ENCODE measurements around the gene OPN1MW. TPM values are rescaled to one million over a fixed set of nuclear protein-coding genes. Genes with fewer than 3 reads are reported as not detected.
"Not testable (repeated sequence)": the region's sequence is repeated elsewhere in the genome, so short reads cannot be mapped to it uniquely, and the experiment has no call there.

Gene OPN1MW
- polyA plus RNA-seq, 1 donor from 2014 or later = not detected

DNA sequence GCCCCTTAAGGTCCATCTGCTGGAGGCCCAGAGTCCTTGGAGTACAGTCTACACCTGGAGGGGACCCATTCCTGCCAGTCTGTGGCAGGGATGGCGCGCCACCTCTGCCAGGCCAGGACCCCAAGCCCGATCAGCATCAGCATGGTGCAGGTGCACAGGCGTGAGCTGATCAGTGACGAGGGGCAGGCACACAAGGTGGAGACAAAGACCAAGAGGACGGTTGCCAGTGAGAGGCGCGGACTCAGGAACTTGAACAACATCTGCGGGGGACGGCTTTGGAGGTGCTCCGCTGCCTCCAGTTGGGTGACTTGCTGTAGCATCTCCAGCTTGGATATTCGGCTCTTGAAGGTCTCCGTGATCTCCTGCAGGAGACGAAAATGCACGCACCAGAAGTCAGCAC, 14.1 kb downstream of the OPN1MW start:
- not testable (repeated sequence) for H2AFZ ChIP-seq (ENCODE audit: low read depth, low read length); H3K27me3 ChIP-seq (ENCODE audit: insufficient read depth, low read depth, low read length); H3K9me3 ChIP-seq (ENCODE audit: low read length); H3K4me3 ChIP-seq (ENCODE audit: low read length); H3K27ac ChIP-seq (ENCODE audit: low read length); H3K36me3 ChIP-seq (ENCODE audit: insufficient read depth, low read length); H3K79me2 ChIP-seq (replicated peaks; ENCODE audit: insufficient read depth, low read length); H3K9ac ChIP-seq (ENCODE audit: low read length); H4K20me1 ChIP-seq (ENCODE audit: insufficient read depth); H3F3A ChIP-seq (ENCODE audit: insufficient read depth, low read length, poor library complexity, severe bottlenecking); H3K9me2 ChIP-seq (ENCODE audit: insufficient read depth, low read length); H3K4me2 ChIP-seq (ENCODE audit: low read length)

DNA sequence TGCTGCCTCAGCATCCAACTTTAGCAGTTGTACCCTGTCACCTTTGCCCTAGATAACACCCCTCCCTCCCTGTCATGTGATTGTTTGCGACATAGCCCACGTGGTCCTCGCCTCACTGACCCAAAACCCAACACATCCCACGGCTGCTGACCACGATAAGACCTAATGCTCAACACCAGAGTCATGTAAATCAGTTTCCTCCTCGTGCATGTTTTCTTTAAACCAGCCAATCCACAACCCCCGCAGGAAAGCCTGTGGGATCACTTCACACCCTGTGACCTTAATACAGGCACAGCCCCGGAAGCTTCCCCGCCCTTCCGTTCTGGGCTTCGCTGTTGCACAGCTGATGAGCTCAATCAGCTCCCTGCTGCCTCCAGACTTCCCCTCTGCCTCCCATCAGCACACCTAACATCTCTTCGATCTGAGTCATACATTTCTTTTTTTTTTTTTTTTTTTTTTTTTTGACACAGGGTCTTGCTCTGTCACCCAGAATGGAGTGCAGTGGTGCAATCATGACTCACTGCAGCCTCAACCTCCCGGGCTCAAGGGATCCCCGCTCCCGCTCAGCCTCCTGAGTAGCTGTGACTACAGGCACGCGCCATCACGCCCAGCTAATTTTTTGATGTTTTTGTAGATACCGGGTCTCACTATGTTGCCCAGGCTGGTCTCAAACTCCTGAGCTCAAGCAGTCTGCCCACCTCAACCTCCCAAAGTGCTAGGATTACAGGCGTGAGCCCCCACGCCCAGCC, 27.4 kb downstream of the OPN1MW start:
- H4K20me1 ChIP-seq (ENCODE audit: insufficient read depth); H3F3A ChIP-seq (ENCODE audit: insufficient read depth, low read length, poor library complexity, severe bottlenecking); H3K9me3 ChIP-seq (ENCODE audit: low read length); H3K27ac ChIP-seq (ENCODE audit: low read length); H3K27me3 ChIP-seq (ENCODE audit: insufficient read depth, low read depth, low read length); H3K9me2 ChIP-seq (ENCODE audit: insufficient read depth, low read length); H2AFZ ChIP-seq (ENCODE audit: low read depth, low read length); H3K4me2 ChIP-seq (ENCODE audit: low read length); H3K4me3 ChIP-seq (ENCODE audit: low read length); H3K9ac ChIP-seq (ENCODE audit: low read length); H3K79me2 ChIP-seq (replicated peaks; ENCODE audit: insufficient read depth, low read length); H3K36me3 ChIP-seq (ENCODE audit: insufficient read depth, low read length): not testable (repeated sequence)

- not testable (repeated sequence) for H3K9ac ChIP-seq (ENCODE audit: low read length); H3K4me3 ChIP-seq (ENCODE audit: low read length); H4K20me1 ChIP-seq (ENCODE audit: insufficient read depth); H3K36me3 ChIP-seq (ENCODE audit: insufficient read depth, low read length); H3K9me2 ChIP-seq (ENCODE audit: insufficient read depth, low read length); H2AFZ ChIP-seq (ENCODE audit: low read depth, low read length); H3F3A ChIP-seq (ENCODE audit: insufficient read depth, low read length, poor library complexity, severe bottlenecking); H3K27me3 ChIP-seq (ENCODE audit: insufficient read depth, low read depth, low read length); H3K79me2 ChIP-seq (replicated peaks; ENCODE audit: insufficient read depth, low read length); H3K4me2 ChIP-seq (ENCODE audit: low read length); H3K27ac ChIP-seq (ENCODE audit: low read length); H3K9me3 ChIP-seq (ENCODE audit: low read length)
These were observed 28.7 kb downstream of the OPN1MW start for GRCh38 chrX:154211057-154211456.

DNA sequence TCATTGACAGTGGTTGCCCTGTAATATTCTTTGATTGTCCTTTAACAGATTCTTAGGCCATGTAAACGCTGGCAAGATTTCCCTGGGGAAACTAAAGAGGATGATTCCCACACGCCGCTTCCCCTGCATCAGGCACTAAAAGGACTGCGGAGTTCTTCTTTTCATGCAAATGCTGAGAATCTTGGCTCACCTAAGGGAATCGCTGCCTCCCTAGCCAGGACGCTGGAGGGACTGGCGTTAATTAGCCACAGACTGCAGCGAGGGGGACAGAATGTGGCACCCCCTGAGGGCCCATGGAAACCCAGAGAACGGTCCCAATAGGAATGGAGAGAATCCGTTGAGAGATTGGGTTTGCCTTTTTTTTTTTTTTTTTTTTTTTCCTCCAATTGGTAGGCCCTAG, 29.1 kb downstream of the OPN1MW start:
- H3K4me3 ChIP-seq (ENCODE audit: low read length); H3K9me2 ChIP-seq (ENCODE audit: insufficient read depth, low read length); H3K9me3 ChIP-seq (ENCODE audit: low read length); H3K27me3 ChIP-seq (ENCODE audit: insufficient read depth, low read depth, low read length); H3F3A ChIP-seq (ENCODE audit: insufficient read depth, low read length, poor library complexity, severe bottlenecking); H3K9ac ChIP-seq (ENCODE audit: low read length); H3K27ac ChIP-seq (ENCODE audit: low read length); H4K20me1 ChIP-seq (ENCODE audit: insufficient read depth); H2AFZ ChIP-seq (ENCODE audit: low read depth, low read length); H3K79me2 ChIP-seq (replicated peaks; ENCODE audit: insufficient read depth, low read length); H3K4me2 ChIP-seq (ENCODE audit: low read length); H3K36me3 ChIP-seq (ENCODE audit: insufficient read depth, low read length): not testable (repeated sequence)

GRCh38 chrX:154219456-154219855, 37.1 kb downstream of the OPN1MW start, which contains the start of gene OPN1MW2:
OPN1MW2 (plus strand) TSS chrX:154219756; CDS start chrX:154219816, 60 bp downstream.
- not testable (repeated sequence) for H4K20me1 ChIP-seq (ENCODE audit: insufficient read depth); H2AFZ ChIP-seq (ENCODE audit: low read depth, low read length); H3K4me3 ChIP-seq (ENCODE audit: low read length); H3K9me3 ChIP-seq (ENCODE audit: low read length); H3K27me3 ChIP-seq (ENCODE audit: insufficient read depth, low read depth, low read length); H3K36me3 ChIP-seq (ENCODE audit: insufficient read depth, low read length); H3K79me2 ChIP-seq (replicated peaks; ENCODE audit: insufficient read depth, low read length); H3F3A ChIP-seq (ENCODE audit: insufficient read depth, low read length, poor library complexity, severe bottlenecking); H3K4me2 ChIP-seq (ENCODE audit: low read length); H3K27ac ChIP-seq (ENCODE audit: low read length); H3K9me2 ChIP-seq (ENCODE audit: insufficient read depth, low read length); H3K9ac ChIP-seq (ENCODE audit: low read length)

DNA sequence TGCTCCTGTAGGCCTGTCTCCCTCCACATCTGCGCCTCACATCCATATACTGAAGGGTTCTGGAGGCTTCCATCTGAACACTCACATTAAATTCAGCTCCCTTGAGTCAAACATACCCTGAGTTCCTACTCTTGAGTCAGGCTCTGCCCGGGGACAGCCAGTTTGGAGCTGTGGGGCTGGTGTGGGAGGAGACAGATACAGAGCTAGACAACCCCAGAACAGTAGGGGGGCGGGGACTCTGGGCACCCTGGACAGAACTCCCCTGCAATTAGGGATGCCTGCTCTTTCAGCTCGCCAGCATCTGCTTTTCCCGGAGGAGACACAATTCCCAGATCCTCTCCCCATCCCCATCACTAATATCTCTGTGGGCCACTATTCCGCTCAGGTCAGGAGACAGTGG, 42.9 kb downstream of the OPN1MW start:
- H3K27ac ChIP-seq (ENCODE audit: low read length); H3K9me2 ChIP-seq (ENCODE audit: insufficient read depth, low read length); H3K27me3 ChIP-seq (ENCODE audit: insufficient read depth, low read depth, low read length); H3F3A ChIP-seq (ENCODE audit: insufficient read depth, low read length, poor library complexity, severe bottlenecking); H3K36me3 ChIP-seq (ENCODE audit: insufficient read depth, low read length); H4K20me1 ChIP-seq (ENCODE audit: insufficient read depth); H3K9ac ChIP-seq (ENCODE audit: low read length); H3K9me3 ChIP-seq (ENCODE audit: low read length); H3K4me2 ChIP-seq (ENCODE audit: low read length); H3K4me3 ChIP-seq (ENCODE audit: low read length); H3K79me2 ChIP-seq (replicated peaks; ENCODE audit: insufficient read depth, low read length); H2AFZ ChIP-seq (ENCODE audit: low read depth, low read length): not testable (repeated sequence)

- not testable (repeated sequence) for H3F3A ChIP-seq (ENCODE audit: insufficient read depth, low read length, poor library complexity, severe bottlenecking); H3K27ac ChIP-seq (ENCODE audit: low read length); H3K9me3 ChIP-seq (ENCODE audit: low read length); H3K4me3 ChIP-seq (ENCODE audit: low read length); H3K36me3 ChIP-seq (ENCODE audit: insufficient read depth, low read length); H4K20me1 ChIP-seq (ENCODE audit: insufficient read depth); H3K27me3 ChIP-seq (ENCODE audit: insufficient read depth, low read depth, low read length); H3K9me2 ChIP-seq (ENCODE audit: insufficient read depth, low read length); H3K79me2 ChIP-seq (replicated peaks; ENCODE audit: insufficient read depth, low read length); H2AFZ ChIP-seq (ENCODE audit: low read depth, low read length); H3K9ac ChIP-seq (ENCODE audit: low read length); H3K4me2 ChIP-seq (ENCODE audit: low read length)
These were observed 44.3 kb downstream of the OPN1MW start for GRCh38 chrX:154226706-154227105.

DNA sequence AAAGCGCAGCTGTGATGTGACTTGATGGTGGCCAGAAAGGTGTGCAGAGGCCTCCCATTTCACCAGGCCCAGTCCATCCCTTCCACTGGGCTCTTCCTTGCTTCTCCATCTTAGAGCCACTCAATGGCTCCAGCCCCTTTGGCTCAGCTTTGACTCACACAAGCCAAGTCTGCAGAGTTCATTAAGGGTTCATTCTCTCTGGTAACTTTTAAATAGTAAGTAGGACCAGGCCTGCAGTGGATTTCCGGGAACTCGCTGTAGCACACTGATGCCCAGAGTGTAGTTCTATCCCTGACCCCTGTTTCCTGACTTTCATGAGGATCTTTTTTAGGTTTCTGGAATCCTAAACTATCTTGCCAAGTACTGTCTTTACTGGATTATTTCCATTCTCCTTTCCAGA, 49.0 kb downstream of the OPN1MW start:
- H3K9me2 ChIP-seq (ENCODE audit: insufficient read depth, low read length); H3K27me3 ChIP-seq (ENCODE audit: insufficient read depth, low read depth, low read length); H3K27ac ChIP-seq (ENCODE audit: low read length); H3K4me3 ChIP-seq (ENCODE audit: low read length); H2AFZ ChIP-seq (ENCODE audit: low read depth, low read length); H3K9ac ChIP-seq (ENCODE audit: low read length); H3K36me3 ChIP-seq (ENCODE audit: insufficient read depth, low read length); H3F3A ChIP-seq (ENCODE audit: insufficient read depth, low read length, poor library complexity, severe bottlenecking); H3K9me3 ChIP-seq (ENCODE audit: low read length); H3K79me2 ChIP-seq (replicated peaks; ENCODE audit: insufficient read depth, low read length); H4K20me1 ChIP-seq (ENCODE audit: insufficient read depth); H3K4me2 ChIP-seq (ENCODE audit: low read length): not testable (repeated sequence)
